GM21390 (cell line): ENCODE results near the gene METTL1.
"Not testable (repeated sequence)": the region's sequence is repeated elsewhere in the genome, so short reads cannot be mapped to it uniquely, and the experiment has no call there.

Experiments
- ATAC-seq: cut with Tn5 transposase; IDR thresholded peaks from one replicate; pipeline ENCODE4 v1.9.1; 2021; ENCODE audit not compliant: unreplicated experiment

Gene METTL1

GRCh38 chr12:57771873-57772428, at the start of gene METTL1:
Gene METTL1, minus strand, starts transcription at chr12:57772105. Its CDS starts 22 bp downstream, at chr12:57772083.
- ATAC-seq, result peak; percentile 80

GRCh38 chr12:57821015-57821414, 49.1 kb upstream of the METTL1 start:
- not testable (repeated sequence) for ATAC-seq

- ATAC-seq, result not testable (repeated sequence)
These were observed 48.2 kb upstream of the METTL1 start for GRCh38 chr12:57820119-57820518.

DNA sequence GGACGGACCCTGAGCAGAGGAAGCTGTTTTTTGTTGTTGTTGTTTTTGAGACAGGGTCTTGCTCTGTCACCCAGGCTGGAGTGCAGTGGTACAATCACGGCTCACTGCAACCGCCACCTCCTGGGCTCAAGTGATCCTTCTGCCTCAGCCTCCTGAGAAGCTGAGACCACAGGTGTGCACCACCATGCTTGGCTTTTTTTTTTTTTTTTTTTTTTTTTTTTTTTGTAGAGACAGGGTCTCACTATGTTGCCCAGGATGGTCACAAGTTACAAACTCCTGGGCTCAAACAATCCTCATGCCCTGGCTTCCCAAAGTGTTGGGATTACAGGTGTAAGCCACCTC, 46.1 kb upstream of the METTL1 start:
- not testable (repeated sequence) for ATAC-seq

DNA sequence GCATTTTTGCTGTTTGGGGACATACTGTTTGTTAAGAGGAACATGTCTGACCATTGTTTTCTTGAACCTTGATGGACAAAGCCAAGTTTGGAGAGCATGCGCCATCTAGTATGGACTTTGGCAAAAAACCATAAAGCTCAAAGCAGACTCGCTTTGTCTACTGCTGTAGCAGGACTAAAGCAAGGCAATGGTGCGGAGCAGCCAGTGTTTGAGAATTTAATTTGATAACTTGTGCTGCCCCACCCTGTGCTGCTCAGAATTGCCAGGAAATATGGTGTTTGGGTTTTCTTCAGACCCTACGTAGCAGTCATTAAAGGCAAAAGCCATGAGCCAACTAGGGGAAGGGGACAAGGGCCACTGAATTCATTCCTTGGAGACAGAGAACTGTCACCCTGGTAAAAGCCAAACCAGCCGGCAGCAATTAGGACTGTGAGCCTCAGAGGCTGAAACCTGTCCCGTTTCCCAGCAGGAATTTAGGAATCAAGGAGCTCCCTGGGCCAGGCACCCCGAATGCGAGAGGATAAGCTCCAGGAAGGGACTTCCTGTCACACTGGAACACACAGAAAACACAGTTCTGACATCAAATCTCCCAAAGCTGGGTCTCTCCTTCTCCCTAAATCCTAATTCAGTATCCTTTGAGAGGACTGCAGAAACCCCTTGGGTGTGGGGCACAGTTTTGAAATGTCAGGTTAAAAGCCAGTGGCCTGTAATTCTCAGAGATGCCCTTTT, 45.5 kb upstream of the METTL1 start:
- ATAC-seq, result no peak

DNA sequence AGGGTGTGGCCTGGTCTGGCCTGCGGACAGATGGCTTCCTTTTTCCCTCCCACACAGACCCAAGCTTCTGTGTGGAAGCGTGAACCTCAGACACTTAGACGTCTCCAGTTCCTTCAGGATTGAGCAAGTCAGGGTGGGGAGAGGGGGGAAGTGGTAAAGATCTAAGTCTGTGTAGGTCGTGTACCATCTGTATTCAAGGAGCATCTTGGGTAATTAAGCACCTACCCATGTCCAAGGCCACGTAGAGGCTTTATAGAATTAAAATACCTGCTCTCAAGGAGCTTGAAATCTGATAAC, 44.9 kb upstream of the METTL1 start:
- ATAC-seq, result no peak

- ATAC-seq, result no peak
These were observed 44.3 kb upstream of the METTL1 start for GRCh38 chr12:57816001-57816854.

- no peak for ATAC-seq
These were observed 43.5 kb upstream of the METTL1 start for GRCh38 chr12:57815177-57816000.

DNA sequence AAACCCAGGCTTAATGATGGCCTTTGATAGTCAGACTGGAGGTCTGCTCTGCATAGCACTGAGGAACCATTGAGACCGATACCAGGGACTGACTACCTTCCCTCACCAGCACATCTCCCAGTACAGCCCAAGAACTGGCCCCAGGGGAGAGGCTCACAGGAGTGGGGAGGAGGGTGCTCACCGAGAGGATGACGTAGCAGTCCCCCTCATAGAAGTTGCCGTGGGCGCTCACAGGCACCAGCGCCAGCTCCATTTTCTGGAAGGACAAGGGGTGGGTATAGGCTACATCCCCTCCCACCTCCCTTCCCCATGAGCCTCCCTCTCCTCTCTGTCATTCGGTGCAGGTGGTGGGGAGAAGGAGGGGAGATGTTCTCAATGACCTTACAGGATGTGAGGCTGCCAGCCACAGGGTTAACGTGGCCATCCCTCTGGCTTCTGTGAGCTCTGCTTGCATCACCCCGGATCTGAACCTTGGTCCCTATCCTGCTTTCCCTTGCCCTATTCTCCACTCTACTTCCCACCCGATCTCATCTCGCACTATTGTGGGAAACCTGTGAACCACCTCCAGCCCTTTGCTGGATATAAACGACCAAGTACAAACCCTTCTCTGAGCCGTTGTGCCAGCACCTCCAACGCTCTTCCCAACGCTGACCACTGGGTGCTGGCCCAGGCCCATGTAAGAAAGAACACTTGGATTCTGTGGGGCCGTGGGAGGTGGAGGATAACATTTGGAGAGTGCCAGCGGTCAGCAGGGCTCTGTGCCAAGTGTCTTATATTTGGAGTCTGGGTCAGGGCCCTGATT, 42.3 kb upstream of the METTL1 start:
- ATAC-seq, result no peak

DNA sequence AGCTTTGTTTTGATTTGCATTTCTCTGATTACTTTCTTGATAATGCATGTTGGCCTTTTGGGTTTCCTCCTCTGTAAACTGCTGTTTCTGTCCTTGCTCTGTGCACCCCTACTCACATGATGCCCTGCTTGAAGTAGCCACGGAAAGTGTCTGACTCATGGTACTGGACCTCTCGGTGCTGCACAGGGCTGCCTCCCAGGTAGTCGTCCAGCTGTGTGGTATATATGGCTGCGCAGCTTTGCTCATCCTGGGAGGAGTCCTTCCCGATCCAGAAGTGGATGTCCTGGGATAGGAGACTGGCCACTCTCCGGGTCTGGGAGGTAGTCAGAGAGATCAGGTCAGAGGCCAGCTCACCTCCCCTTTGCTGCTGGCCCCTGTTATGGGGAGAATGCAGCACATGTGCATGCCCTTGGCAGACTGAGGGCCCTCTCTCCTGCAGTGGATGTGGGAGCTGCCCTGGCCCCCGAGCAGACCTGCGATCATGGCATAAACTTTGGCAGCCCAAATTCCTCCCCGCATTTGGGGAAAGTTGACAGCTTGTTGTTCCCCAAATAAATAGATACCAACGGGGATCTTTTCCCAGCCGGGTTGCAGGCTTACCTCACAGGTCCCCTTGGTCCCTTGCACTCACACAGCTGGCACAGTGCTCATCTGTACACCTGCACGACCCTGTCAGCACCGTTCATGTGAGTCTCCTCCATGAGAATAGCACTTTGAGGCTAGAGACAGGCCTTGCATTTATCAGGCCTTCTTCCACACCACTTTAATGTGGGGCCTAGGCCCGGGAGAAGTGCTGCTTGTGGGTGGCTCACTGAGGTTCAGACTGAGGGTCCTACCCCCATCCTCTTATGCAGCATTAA, 41.4 kb upstream of the METTL1 start:
- ATAC-seq, result no peak

DNA sequence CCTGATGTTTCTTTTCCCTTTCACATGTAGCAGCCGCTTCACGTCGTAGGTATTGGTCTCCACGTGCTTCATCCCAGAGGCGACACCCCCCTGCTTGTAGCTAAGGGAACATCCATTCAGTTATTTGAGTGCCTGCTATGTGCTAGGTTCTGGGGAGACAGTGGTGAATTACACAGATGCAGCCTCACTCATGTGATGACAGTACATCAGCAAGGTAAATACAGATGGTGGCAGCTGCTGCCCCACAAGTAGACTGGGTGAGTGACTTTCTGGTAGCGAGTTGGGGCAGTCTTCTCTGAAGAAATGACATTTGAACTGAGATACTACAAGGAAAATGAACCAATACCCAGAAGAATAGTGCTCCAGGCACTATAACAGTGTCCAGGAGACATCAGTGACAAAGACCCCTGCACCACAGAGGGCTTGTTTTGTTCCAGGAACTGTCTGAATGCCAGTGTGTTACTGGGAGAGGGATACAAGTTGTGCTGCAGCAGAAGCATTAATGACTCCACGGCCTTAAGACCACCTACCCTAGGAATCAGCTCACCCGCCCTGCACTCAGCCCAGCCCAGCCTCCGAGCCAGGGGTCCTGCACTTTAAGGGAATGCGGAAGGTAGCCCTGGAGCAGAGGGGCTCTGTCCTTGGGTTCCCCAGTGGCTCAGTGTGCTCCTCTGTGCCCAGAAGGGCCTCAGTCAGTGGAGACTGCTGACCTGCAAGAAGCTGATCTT, 39.3 kb upstream of the METTL1 start:
- no peak for ATAC-seq

- ATAC-seq, result no peak
These were observed 38.5 kb upstream of the METTL1 start for GRCh38 chr12:57810450-57810849.

GRCh38 chr12:57809425-57809824, 37.5 kb upstream of the METTL1 start:
- no peak for ATAC-seq

DNA sequence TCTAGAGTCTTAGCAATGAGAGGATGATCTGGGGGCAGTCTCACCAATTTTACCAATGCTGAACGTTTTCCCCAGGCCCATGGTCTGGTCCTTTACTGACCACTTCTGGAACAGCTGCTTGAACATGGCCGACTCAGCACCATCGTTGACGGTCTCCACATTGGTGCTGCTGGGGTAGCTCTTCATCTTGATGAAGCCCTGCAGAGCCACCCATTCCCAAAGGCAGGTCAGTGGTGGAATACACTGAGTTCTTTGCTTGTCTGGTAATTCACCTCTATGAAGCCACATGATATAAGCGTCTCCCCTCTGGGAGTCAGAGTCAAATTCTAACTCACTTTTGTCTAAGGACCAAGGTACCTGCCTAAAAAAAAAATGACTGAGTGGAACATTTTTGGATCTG, 36.4 kb upstream of the METTL1 start:
- ATAC-seq, result no peak

GRCh38 chr12:57807285-57807684, 35.4 kb upstream of the METTL1 start:
- ATAC-seq, result no peak

- no peak for ATAC-seq
These were observed 34.8 kb upstream of the METTL1 start for GRCh38 chr12:57806677-57807076.

DNA sequence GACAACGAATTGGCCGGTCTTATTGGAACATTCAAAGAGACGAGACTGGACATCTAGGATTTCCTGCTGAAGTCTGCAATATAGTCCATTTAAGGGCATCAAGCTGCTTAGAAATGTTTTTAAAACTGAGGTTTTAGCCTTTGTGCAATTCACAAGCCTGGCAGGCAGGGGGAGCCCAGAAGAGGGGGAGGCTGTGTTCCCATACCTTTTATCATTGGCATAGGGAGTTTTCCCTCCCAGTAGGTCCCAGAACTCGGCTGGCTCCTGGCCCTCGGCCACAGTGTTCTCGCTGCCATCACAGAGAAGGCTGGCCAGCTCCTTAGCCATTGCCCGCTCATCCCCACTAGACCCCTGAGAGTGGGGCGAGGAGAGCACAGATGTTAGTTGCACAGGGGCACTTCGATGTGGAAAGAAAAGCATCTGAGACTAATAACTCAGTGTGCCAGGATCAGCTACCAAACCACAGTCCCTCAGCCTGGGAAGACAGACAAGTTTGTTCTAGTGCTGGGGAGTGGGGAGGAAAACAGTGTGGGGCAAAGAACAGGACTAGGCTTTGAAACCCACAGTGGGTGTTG, 31.5 kb upstream of the METTL1 start:
- ATAC-seq, result no peak

DNA sequence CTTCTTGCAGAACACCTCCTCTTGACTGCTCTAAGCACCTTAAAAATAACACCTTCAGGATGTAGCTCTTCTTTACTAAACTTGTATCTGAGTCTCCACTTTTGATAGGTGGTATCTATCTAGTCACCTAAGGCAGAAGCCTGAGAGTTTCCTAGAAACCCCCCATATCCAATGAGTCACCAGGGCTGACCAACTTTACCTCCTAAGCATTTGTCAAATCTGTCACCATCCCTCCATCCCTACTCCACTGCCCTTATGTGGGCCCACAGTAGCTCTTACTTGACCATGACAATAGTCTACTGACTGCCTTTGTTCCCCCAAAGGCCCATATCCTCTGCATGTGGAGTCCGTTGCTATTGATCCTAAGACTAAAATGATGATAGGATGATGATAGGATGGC, 30.7 kb upstream of the METTL1 start:
- no peak for ATAC-seq

DNA sequence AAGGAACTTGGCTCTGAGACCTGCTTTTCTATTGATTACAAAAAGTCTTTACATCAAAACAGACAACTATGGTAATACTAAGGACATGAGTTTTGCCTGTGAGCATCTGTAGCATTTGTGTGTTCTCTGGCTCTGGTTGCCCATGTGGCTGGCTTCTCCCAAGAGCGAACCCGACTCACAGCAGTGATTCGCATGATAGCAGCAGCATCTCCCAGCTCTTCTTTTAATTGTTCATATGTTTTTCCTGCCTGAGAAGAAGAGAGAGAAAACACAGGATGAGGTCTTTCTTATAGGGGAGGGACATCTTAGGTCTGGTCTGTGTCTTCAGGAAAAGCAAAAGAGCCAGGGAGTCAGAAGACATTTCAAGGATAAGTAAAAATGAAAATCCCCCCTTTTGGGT, 29.1 kb upstream of the METTL1 start:
- no peak for ATAC-seq
